GF-D8 (cell line): ENCODE results near the gene DCAF8L2.
"Not testable (repeated sequence)": the region's sequence is repeated elsewhere in the genome, so short reads cannot be mapped to it uniquely, and the experiment has no call there.

Source experiments
- DNase-seq: peaks from one replicate; lab custom pipeline; 2025; lab: John Stamatoyannopoulos, UW

The DCAF8L2 gene

GRCh38 chrX:27679281-27679680 lies 89.1 kb downstream of the DCAF8L2 start:
- no peak for DNase-seq

- DNase-seq = no peak
Observed at GRCh38 chrX:27680726-27681125, 90.6 kb downstream of the DCAF8L2 start.

GRCh38 chrX:27683566-27684208 lies 93.5 kb downstream of the DCAF8L2 start:
- not testable (repeated sequence) for DNase-seq

GRCh38 chrX:27694667-27695066 lies 104.5 kb downstream of the DCAF8L2 start:
- no peak for DNase-seq

GRCh38 chrX:27706526-27706925 lies 116.4 kb downstream of the DCAF8L2 start:
- DNase-seq = no peak

GRCh38 chrX:27715610-27716009 lies 125.5 kb downstream of the DCAF8L2 start:
- no peak for DNase-seq

- no peak for DNase-seq
Observed at GRCh38 chrX:27728291-27728690, 138.1 kb downstream of the DCAF8L2 start.

GRCh38 chrX:27731962-27732361 lies 141.8 kb downstream of the DCAF8L2 start:
- DNase-seq = no peak

- no peak for DNase-seq
Observed at GRCh38 chrX:27735914-27736313, 145.8 kb downstream of the DCAF8L2 start.

- no peak for DNase-seq
Observed at GRCh38 chrX:27740933-27741332, 150.8 kb downstream of the DCAF8L2 start.

- DNase-seq = not testable (repeated sequence)
Observed at GRCh38 chrX:27743521-27743920, 153.4 kb downstream of the DCAF8L2 start.

- DNase-seq = no peak
Observed at GRCh38 chrX:27746516-27746915, 156.4 kb downstream of the DCAF8L2 start.

- not testable (repeated sequence) for DNase-seq
Observed at GRCh38 chrX:27750298-27750697, 160.2 kb downstream of the DCAF8L2 start.

GRCh38 chrX:27751976-27752375 lies 161.8 kb downstream of the DCAF8L2 start:
- DNase-seq = no peak

GRCh38 chrX:27765718-27766117 lies 175.6 kb downstream of the DCAF8L2 start:
- no peak for DNase-seq

- DNase-seq = no peak
Observed at GRCh38 chrX:27767387-27767786, 177.2 kb downstream of the DCAF8L2 start.

- no peak for DNase-seq
Observed at GRCh38 chrX:27775984-27776383, 185.8 kb downstream of the DCAF8L2 start.

- DNase-seq = no peak
Observed at GRCh38 chrX:27796640-27797257, 206.6 kb downstream of the DCAF8L2 start.

GRCh38 chrX:27797575-27797974 lies 207.4 kb downstream of the DCAF8L2 start:
- DNase-seq = no peak
